PC-3 (cell line): ENCODE measurements around the gene PCCA. TPM values are rescaled to one million over a fixed set of nuclear protein-coding genes. Genes with fewer than 3 reads are reported as not detected.

Experiments
- ATAC-seq: fragments of 200-7000 bp; cut with Tn5 transposase; 2 replicates; pipeline ENCODE4 v1.9.1; 2020; ENCODE audit warnings: mild to moderate bottlenecking, moderate library complexity
- BruUV-seq: library from RNA; stranded (reverse); fragments of 400-500 nt; replicated peaks from 2 replicates; lab custom pipeline; 2021; lab: Mats Ljungman, UMichigan
- CTCF ChIA-PET: fragments of 300-600 bp; sonication (Branson Sonifier 250); formaldehyde crosslinking; loops from one replicate; lab custom pipeline; 2022; ENCODE audit warnings: antibody characterized with exemption; lab: Charles Lee
- POLR2A ChIA-PET: fragments of 300-600 bp; sonication (Branson Sonifier 250); formaldehyde crosslinking; loops from one replicate; lab custom pipeline; 2022; ENCODE audit warnings: antibody characterized with exemption; ENCODE audit not compliant: unreplicated experiment; lab: Charles Lee
- DNase-seq: peaks from one replicate; pipeline ENCODE4 v3.0.0-alpha.2; 2015
- H2AFZ ChIP-seq: fragments of 300-600 bp; sonication (generic); 2 replicates; pipeline ENCODE4 v1.6.0; 2016; ENCODE audit warnings: antibody characterized with exemption, low read length
- H3F3A ChIP-seq: fragments of 300-600 bp; sonication (generic); one replicate; pipeline ENCODE4 v1.6.0; 2017; ENCODE audit warnings: antibody characterized with exemption, low read length, control low read depth, mild to moderate bottlenecking; ENCODE audit not compliant: unreplicated experiment
- H3K27ac ChIP-seq: fragments of 300-600 bp; sonication (generic); 2 replicates; pipeline ENCODE4 v1.5.1; 2016; ENCODE audit warnings: mild to moderate bottlenecking, low read length
- H3K27me3 ChIP-seq: fragments of 300-600 bp; sonication (generic); 2 replicates; pipeline ENCODE4 v1.6.1; 2016; ENCODE audit warnings: low read length, mixed read lengths
- H3K36me3 ChIP-seq: fragments of 300-600 bp; sonication (generic); 2 replicates; pipeline ENCODE4 v1.6.1; 2016; ENCODE audit warnings: low read depth, mixed run types, low read length, mixed read lengths
- H3K4me1 ChIP-seq: fragments of 300-600 bp; sonication (generic); 2 replicates; pipeline ENCODE4 v1.5.1; 2016; ENCODE audit warnings: low read length; ENCODE audit not compliant: insufficient read depth
- H3K4me2 ChIP-seq: fragments of 300-600 bp; sonication (generic); 2 replicates; pipeline ENCODE4 v1.6.0; 2016; ENCODE audit warnings: low read length
- H3K4me3 ChIP-seq: fragments of 300-600 bp; sonication (generic); 2 replicates; pipeline ENCODE4 v1.5.1; 2016; ENCODE audit warnings: mild to moderate bottlenecking, low read length, mixed read lengths
- H3K79me2 ChIP-seq: fragments of 300-600 bp; sonication (generic); 2 replicates; pipeline ENCODE4 v1.6.1; 2017; ENCODE audit warnings: low read length, mixed read lengths
- H3K9ac ChIP-seq: fragments of 300-600 bp; sonication (generic); 2 replicates; pipeline ENCODE4 v1.6.0; 2016; ENCODE audit warnings: mild to moderate bottlenecking, low read length
- H3K9me2 ChIP-seq: fragments of 300-600 bp; sonication (generic); replicated peaks from 2 replicates; pipeline ENCODE4 v1.6.1; 2016; ENCODE audit warnings: mixed run types, low read length, mixed read lengths
- H3K9me3 ChIP-seq: fragments of 300-600 bp; sonication (generic); 2 replicates; pipeline ENCODE4 v1.6.1; 2016; ENCODE audit warnings: low read length, mixed read lengths
- H4K20me1 ChIP-seq: fragments of 300-600 bp; sonication (generic); 2 replicates; pipeline ENCODE4 v1.6.1; 2016; ENCODE audit warnings: low read length, mixed read lengths
- CTCF ChIP-seq: fragments of 300-600 bp; sonication (generic); conservative IDR thresholded peaks from 2 replicates; pipeline ENCODE4 v1.5.1; 2017; ENCODE audit warnings: antibody characterized with exemption, low read depth, mild to moderate bottlenecking, low read length
- EZH2 ChIP-seq: fragments of 300-600 bp; sonication (generic); IDR thresholded peaks from one replicate; pipeline ENCODE4 v1.6.1; 2017; ENCODE audit warnings: antibody characterized with exemption, mild to moderate bottlenecking, low read length; ENCODE audit not compliant: unreplicated experiment
- EZH2phosphoT487 ChIP-seq: fragments of 300-600 bp; sonication (generic); IDR thresholded peaks from 2 replicates; pipeline ENCODE4 v1.6.1; 2018; ENCODE audit warnings: mild to moderate bottlenecking, antibody characterized with exemption, low read length, borderline replicate concordance
- intact Hi-C: fragments of 100-400 bp; cut with micrococcal nuclease; formaldehyde crosslinking; loops from 2 replicates; pipeline ENCODE4 v1.9.0; 2023
- total RNA-seq: library from RNA; depleted of rRNA; stranded (reverse); fragments of >200 nt; gene quantifications from 2 replicates; pipeline ENCODE4 v1.2.3, GENCODE V29; 2014

PCCA gene
- total RNA-seq, 1 experiment from 2014 or later, result 10.5 TPM

- Histone ChIP-seq H3K4me2 (0 out of 2 replicates have a peak overlapping the region, but pooled peaks have one; percentile 0), H3K9me3 (no peaks in the 10 kb centered on the region), H3K4me3 (no peak overlapping the region), H3K9me2 (no peaks in the 10 kb centered on the region), H3K9ac (no peak overlapping the region), H4K20me1 (no peaks in the 10 kb centered on the region), H3F3A (no peaks in the 10 kb centered on the region), H3K4me1 (peaks cover 9% of the 10 kb centered on the region), H3K27me3 (no peaks in the 10 kb centered on the region), H3K36me3 (no peaks in the 10 kb centered on the region), H3K27ac (peak overlapping the region; percentile 45), H2AFZ (no peak overlapping the region), H3K79me2 (no peaks in the 10 kb centered on the region)
- POLR2A ChIA-PET, result interaction anchor here (0.6 kb wide), 1 partner anchor 259 kb away, joined by 4 read pairs; no protein-coding TSS in a partner anchor
- CTCF ChIA-PET, result no interaction called here
- ATAC-seq (peak; percentile 98), DNase-seq (peak; percentile 88)
- intact Hi-C loops, result no loop called here
- no TSS peak for BruUV-seq
- TF ChIP-seq EZH2phosphoT487, result no peak
- no peak for TF ChIP-seq CTCF
- TF ChIP-seq EZH2, result no peak
Measured at GRCh38 chr13:100131863-100132574, 43.1 kb downstream of the PCCA start.

- BruUV-seq, result no TSS peak
- ATAC-seq, result no peak
- H3K9me2 ChIP-seq, result no peaks in the 10 kb centered on the region
Measured at GRCh38 chr13:100138859-100139491, 50.1 kb downstream of the PCCA start.

More at GRCh38 chr13:100138859-100139491, 50.1 kb downstream of the PCCA start:
- intact Hi-C loops, result no loop called here
- H4K20me1 ChIP-seq, result no peaks in the 10 kb centered on the region
- H3K27me3 ChIP-seq, result no peaks in the 10 kb centered on the region
- CTCF ChIA-PET, result no interaction called here
- no peak overlapping the region for H3K4me2 ChIP-seq
- TF ChIP-seq EZH2 (no peak), EZH2phosphoT487 (no peak), CTCF (no peak)
- H3K9me3 ChIP-seq, result no peaks in the 10 kb centered on the region
- no peak overlapping the region for H3K9ac ChIP-seq
- H3F3A ChIP-seq, result no peaks in the 10 kb centered on the region
- no peaks in the 10 kb centered on the region for H3K79me2 ChIP-seq
- POLR2A ChIA-PET, result no interaction called here
- peaks cover 3% of the 10 kb centered on the region; the same call in 1 of the 2 replicates for H3K4me1 ChIP-seq
- H3K4me3 ChIP-seq, result no peak overlapping the region
- DNase-seq, result no peak
- H3K27ac ChIP-seq, result no peak overlapping the region
- H3K36me3 ChIP-seq, result no peaks in the 10 kb centered on the region
- no peak overlapping the region for H2AFZ ChIP-seq
